ENCODE measurements around the gene DUS2.
A peak's percentile ranks its signal among the peaks of the same experiment; 100 is the strongest.

Gene DUS2

DNA sequence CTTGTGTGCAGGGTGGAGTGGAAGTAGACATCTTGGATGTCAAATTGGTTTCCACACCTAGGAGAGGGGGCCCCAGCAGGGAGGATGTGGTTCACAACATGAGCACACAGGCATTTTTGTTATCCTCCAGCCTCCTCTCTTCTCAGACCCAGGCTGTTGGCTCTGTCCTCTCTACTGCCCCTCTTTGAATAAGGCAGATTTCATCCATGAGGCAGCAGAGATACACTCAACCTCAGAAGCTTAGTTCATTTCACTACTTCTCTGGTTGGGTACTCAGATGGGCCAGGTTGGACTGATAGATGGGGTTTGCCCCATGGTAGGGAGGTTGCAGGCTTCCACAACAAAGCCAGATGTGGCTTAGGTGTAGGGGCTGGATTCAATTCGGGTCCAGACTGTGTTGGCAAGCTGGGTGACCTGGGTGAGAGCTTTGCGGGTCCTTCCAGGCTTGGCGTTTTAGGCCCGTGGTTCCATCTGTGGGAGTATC lies 39.9 kb downstream of the DUS2 start:
- Histone ChIP-seq H3K36me3 (ENCODE audit: insufficient read depth, low read length) (peaks cover 16% of the 10 kb centered on the region), H3K9me3 (replicated peaks; ENCODE audit: low read length) (no peaks in the 10 kb centered on the region), H3K4me3 (ENCODE audit: low read length) (no peak overlapping the region), H3K27me3 (ENCODE audit: control insufficient read depth, insufficient read depth, low read length) (no peaks in the 10 kb centered on the region), H3K4me1 (ENCODE audit: control insufficient read depth, insufficient read depth, low read length) (peaks cover 27% of the 10 kb centered on the region), H3K4me2 (ENCODE audit: low read length) (no peak overlapping the region), H3K9ac (ENCODE audit: low read depth, low read length) (no peak overlapping the region)

DNA sequence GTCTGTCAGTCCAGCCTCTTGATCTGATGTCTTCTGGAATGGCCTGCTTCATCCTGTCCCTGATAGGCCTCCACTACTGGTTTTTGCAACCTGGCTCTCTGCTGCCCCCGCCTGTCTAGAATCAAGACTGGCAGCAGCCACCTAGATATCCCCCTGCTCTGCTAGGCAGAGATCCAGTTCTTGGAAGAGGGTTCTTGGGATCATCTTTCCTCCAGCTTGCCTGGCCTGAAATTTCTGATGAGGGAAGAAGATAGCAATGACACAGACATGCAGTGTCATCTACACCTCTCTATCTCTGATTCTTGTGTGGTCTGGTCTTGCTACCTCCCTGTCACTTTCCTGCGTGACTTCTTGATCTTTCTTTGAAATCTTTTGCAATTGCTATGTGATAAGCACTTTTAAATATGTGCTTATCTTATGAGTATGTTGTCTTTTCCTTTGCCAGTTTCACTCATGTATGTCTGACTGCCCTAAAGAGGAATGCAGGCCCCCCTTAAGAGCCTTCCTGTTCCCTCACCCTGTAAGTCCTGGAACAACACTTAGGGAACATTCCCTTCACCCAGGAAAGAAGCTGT lies 41.8 kb downstream of the DUS2 start:
- peak overlapping the region; percentile 63 for H3K4me2 ChIP-seq (ENCODE audit: low read length)
- H3K4me3 ChIP-seq (ENCODE audit: low read length): no peak overlapping the region
- H3K4me1 ChIP-seq (ENCODE audit: control insufficient read depth, insufficient read depth, low read length): peaks cover 33% of the 10 kb centered on the region
- peak overlapping the region; percentile 54 for H3K9ac ChIP-seq (ENCODE audit: low read depth, low read length)
- no peaks in the 10 kb centered on the region for H3K27me3 ChIP-seq (ENCODE audit: control insufficient read depth, insufficient read depth, low read length)
- peaks cover 15% of the 10 kb centered on the region for H3K36me3 ChIP-seq (ENCODE audit: insufficient read depth, low read length)
- no peaks in the 10 kb centered on the region for H3K9me3 ChIP-seq (replicated peaks; ENCODE audit: low read length)

DNA sequence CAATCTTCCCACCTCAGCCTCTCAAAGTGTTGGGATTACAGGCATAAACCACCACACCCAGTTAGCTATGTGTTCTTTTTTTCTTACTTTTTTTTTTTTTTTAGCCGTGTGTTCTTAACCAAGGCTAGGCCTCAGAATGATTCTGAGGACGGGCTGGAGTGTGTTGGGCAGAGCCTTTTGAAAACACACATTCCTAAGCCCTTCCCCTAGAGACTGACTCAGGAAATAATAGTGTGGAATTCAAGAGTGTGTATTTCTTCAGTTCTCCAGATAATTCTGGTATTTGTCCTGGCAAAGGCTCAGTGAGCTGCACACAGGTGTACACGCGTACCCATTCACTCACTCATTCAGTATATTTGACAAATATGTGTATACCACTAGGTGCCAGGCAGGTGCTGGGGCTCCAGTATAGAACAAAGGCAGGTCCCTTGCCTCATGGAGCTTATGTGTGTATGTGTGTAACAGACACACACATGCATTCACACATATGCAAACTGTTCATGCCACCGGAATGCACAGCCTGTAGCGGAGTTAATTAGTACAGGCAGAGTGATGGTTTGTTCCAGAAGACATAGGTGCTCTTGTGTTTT lies 42.7 kb downstream of the DUS2 start:
- Histone ChIP-seq H3K9me3 (replicated peaks; ENCODE audit: low read length) (no peaks in the 10 kb centered on the region), H3K4me3 (ENCODE audit: low read length) (peak overlapping the region; percentile 5), H3K4me2 (ENCODE audit: low read length) (peak overlapping the region; percentile 62), H3K9ac (ENCODE audit: low read depth, low read length) (peak overlapping the region; percentile 54), H3K4me1 (ENCODE audit: control insufficient read depth, insufficient read depth, low read length) (peaks cover 36% of the 10 kb centered on the region), H3K27me3 (ENCODE audit: control insufficient read depth, insufficient read depth, low read length) (no peaks in the 10 kb centered on the region), H3K36me3 (ENCODE audit: insufficient read depth, low read length) (peaks cover 14% of the 10 kb centered on the region)

DNA sequence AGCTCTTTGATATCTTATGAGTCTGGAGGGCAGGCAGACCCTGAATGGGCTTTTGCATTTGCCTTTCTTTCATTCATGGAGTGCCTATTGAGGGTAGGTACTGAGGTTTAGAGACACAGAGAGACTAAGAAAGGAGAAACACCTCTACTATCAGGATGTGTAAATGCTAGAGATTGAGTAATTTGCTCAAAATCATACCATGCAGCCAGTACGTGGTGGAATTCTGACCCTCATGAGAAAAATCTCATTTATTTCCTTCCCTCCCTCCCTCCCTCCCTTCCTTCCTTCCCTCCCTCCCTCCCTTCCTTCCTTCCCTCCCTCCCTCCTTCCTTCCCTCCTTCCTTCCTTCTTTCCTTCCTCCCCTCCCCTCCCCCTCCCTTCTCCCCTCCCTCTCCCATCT lies 43.7 kb downstream of the DUS2 start:
- Histone ChIP-seq H3K36me3 (ENCODE audit: insufficient read depth, low read length) (peaks cover 21% of the 10 kb centered on the region), H3K27me3 (ENCODE audit: control insufficient read depth, insufficient read depth, low read length) (no peaks in the 10 kb centered on the region), H3K4me3 (ENCODE audit: low read length) (no peak overlapping the region), H3K9ac (ENCODE audit: low read depth, low read length) (no peak overlapping the region), H3K4me2 (ENCODE audit: low read length) (no peak overlapping the region), H3K4me1 (ENCODE audit: control insufficient read depth, insufficient read depth, low read length) (peaks cover 37% of the 10 kb centered on the region), H3K9me3 (replicated peaks; ENCODE audit: low read length) (no peaks in the 10 kb centered on the region)

DNA sequence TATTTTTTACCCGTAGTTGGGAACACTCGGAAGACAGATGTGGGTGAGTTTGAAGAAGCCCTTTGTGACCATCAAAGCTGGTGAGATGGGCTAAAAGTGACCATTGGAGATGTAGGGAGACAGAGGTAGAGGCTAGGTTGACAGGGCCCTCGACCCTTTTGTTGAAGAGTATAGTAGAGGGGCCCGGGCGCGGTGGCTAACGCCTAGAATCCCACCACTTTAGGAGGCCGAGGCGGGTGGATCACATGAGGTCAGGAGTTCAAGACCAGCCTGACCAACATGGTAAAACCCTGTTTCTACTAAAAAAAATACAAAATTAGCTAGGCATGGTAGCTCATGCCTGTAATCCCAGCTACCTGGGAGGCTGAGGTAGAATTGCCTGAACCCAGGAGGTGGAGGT lies 45.8 kb downstream of the DUS2 start:
- peaks cover 44% of the 10 kb centered on the region for H3K4me1 ChIP-seq (ENCODE audit: control insufficient read depth, insufficient read depth, low read length)
- H3K4me2 ChIP-seq (ENCODE audit: low read length): no peak overlapping the region
- H3K36me3 ChIP-seq (ENCODE audit: insufficient read depth, low read length): peaks cover 25% of the 10 kb centered on the region
- H3K27me3 ChIP-seq (ENCODE audit: control insufficient read depth, insufficient read depth, low read length): no peaks in the 10 kb centered on the region
- H3K9me3 ChIP-seq (replicated peaks; ENCODE audit: low read length): no peaks in the 10 kb centered on the region
- H3K4me3 ChIP-seq (ENCODE audit: low read length): no peak overlapping the region
- no peak overlapping the region for H3K9ac ChIP-seq (ENCODE audit: low read depth, low read length)

DNA sequence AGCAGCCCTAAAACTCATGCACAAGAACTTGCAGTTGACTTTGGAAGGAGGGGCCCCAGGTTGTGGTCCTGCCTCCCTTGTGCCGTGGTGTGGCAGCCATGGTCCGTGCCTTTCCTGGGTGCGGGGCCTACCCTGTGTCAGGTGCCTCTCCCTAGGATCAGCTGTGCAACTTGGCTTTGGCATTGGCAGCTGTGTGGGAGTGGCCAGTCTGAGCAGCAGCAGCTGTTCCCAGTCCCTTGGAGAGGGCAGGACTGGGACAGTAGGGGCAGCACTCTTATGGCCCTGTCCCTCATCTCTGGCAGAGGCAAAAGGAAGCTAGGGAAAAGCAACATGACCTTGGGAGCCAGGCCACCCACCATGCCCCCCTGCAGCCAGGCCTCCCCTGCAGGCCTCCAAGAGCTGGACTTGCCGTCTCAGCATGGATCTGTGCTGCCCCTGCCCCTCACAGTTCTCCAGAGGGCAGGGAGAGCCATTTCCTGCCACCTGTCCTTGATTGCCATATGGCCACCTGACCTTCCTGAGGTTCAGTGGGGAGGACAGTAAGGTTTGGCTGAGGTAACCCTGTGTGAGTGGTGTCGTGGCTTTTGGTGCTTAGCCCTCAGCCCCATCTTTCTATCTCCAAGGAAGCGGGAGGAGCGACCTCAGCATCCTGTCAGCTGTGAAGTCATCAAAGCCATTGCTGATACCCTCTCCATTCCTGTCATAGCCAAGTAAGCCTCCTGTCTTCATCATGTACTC lies 46.6 kb downstream of the DUS2 start:
- no peak overlapping the region for H3K4me3 ChIP-seq (ENCODE audit: low read length)
- H3K9me3 ChIP-seq (replicated peaks; ENCODE audit: low read length): no peaks in the 10 kb centered on the region
- no peaks in the 10 kb centered on the region for H3K27me3 ChIP-seq (ENCODE audit: control insufficient read depth, insufficient read depth, low read length)
- H3K4me1 ChIP-seq (ENCODE audit: control insufficient read depth, insufficient read depth, low read length): peaks cover 36% of the 10 kb centered on the region
- H3K36me3 ChIP-seq (ENCODE audit: insufficient read depth, low read length): peaks cover 33% of the 10 kb centered on the region
- H3K4me2 ChIP-seq (ENCODE audit: low read length): no peak overlapping the region
- H3K9ac ChIP-seq (ENCODE audit: low read depth, low read length): no peak overlapping the region

DNA sequence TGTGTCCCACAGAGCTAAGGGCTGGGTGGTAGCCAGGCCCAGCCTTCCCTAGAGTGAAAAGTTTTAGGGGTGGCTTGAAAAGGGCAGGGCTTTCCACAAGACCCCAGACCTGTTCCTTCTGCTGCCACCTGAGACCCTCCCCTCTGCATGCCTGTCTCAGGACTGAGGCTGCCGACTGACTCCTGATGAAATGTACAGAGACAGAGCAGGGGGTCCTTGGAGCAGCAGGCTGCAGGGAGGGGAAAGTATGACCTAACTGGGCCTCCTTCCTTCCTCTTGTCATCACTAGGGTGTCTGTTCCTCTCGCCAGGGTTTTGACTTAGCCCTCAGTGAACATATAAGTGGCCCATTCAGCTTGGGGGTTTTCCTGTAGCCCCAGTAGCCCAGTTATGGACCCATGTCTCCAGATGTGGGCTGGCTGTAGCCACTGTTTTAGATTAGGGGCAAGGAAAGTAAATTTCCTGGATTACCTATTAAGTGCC lies 47.2 kb downstream of the DUS2 start:
- no peaks in the 10 kb centered on the region for H3K27me3 ChIP-seq (ENCODE audit: control insufficient read depth, insufficient read depth, low read length)
- H3K4me1 ChIP-seq (ENCODE audit: control insufficient read depth, insufficient read depth, low read length): peaks cover 30% of the 10 kb centered on the region

DNA sequence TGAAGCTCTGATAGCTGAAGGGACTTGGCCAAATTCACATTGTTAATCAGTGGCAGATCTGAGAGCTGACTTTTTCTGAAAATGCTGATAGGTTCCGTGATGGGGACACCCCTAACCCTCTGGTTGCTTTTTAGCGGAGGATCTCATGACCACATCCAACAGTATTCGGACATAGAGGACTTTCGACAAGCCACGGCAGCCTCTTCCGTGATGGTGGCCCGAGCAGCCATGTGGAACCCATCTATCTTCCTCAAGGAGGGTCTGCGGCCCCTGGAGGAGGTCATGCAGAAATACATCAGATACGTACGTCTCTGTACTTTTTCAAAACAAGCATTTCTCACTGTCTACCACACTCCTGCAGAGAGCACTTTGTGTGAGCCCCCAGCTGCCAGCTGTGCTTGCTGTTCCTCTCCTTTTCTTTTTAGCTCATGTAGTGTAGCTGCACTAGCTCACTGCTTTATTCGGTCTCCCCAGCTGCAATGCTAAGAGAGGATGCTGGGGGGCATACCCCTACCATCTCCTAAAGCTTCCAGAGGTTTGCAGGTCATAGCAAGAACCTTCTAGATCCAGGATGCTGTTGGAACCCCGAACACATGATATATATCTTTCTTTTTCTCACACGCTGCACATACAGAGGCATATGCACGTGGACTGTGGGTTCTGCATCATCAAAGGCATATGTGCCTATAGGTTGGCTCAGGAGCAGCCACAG lies 47.9 kb downstream of the DUS2 start:
- Histone ChIP-seq H3K4me1 (ENCODE audit: control insufficient read depth, insufficient read depth, low read length) (peaks cover 25% of the 10 kb centered on the region), H3K36me3 (ENCODE audit: insufficient read depth, low read length) (peaks cover 44% of the 10 kb centered on the region), H3K9ac (ENCODE audit: low read depth, low read length) (no peak overlapping the region), H3K4me2 (ENCODE audit: low read length) (no peak overlapping the region), H3K27me3 (ENCODE audit: control insufficient read depth, insufficient read depth, low read length) (no peaks in the 10 kb centered on the region), H3K4me3 (ENCODE audit: low read length) (no peak overlapping the region), H3K9me3 (replicated peaks; ENCODE audit: low read length) (no peaks in the 10 kb centered on the region)

More for the DNA sequence above, 47.2 kb downstream of the DUS2 start:
- H3K4me2 ChIP-seq (ENCODE audit: low read length): no peak overlapping the region
- H3K4me3 ChIP-seq (ENCODE audit: low read length): no peak overlapping the region
- peaks cover 39% of the 10 kb centered on the region for H3K36me3 ChIP-seq (ENCODE audit: insufficient read depth, low read length)
- H3K9ac ChIP-seq (ENCODE audit: low read depth, low read length): no peak overlapping the region
- no peaks in the 10 kb centered on the region for H3K9me3 ChIP-seq (replicated peaks; ENCODE audit: low read length)

DNA sequence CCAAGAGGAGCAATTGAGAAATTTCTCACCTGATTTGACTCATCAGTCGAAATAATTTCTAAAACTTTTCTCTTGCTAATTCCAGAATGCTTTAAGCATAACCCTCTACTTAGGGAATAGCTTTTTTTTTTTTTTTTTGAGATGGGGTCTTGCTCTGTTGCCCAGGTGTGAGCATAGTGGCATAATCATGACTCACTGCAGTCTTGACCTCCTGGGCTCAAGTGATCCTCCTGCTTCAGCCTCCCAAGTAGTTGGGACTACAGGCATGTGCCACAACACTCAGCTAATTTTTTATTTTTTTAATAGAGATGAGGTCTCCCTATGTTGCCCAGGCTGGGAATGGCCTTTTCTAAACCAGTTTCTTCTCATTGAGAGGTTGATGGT lies 48.4 kb downstream of the DUS2 start:
- peaks cover 20% of the 10 kb centered on the region for H3K4me1 ChIP-seq (ENCODE audit: control insufficient read depth, insufficient read depth, low read length)
- H3K27me3 ChIP-seq (ENCODE audit: control insufficient read depth, insufficient read depth, low read length): no peaks in the 10 kb centered on the region
- no peaks in the 10 kb centered on the region for H3K9me3 ChIP-seq (replicated peaks; ENCODE audit: low read length)
- H3K36me3 ChIP-seq (ENCODE audit: insufficient read depth, low read length): peaks cover 43% of the 10 kb centered on the region
- H3K4me2 ChIP-seq (ENCODE audit: low read length): no peak overlapping the region
- no peak overlapping the region for H3K4me3 ChIP-seq (ENCODE audit: low read length)
- H3K9ac ChIP-seq (ENCODE audit: low read depth, low read length): no peak overlapping the region

DNA sequence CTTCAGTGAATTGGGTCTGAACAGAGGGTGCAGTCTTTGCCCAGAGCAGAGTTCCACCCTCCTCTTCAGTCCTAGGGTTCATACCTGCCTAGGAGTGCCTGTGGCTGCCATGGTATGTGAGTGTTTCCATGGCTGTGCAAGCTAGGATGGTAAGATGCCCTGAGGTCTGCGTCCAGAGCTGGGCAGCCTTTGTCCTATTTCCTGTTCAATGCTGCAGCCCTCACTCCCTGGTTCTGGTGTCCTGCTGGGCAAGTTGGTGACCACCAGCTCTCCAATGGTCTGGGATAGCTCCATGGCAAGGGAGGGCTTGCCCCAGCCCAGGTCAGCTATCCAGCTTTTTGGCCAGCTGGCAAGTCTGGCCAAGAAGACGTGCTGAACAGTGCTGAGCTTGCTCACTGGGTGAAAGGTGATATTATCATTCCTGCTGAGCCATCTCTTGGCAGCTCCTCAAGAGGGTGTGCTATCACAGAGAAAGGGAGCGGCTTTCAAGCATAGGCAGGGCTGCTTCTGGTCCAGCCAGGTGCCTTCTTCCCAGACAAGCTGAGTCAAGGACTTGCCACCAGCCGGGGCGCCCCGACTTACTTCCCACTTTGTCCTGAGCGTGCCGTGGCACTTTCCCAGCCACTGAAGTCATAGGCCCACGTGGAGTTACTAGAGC lies 49.1 kb downstream of the DUS2 start:
- H3K27me3 ChIP-seq (ENCODE audit: control insufficient read depth, insufficient read depth, low read length): no peaks in the 10 kb centered on the region
- H3K4me2 ChIP-seq (ENCODE audit: low read length): no peak overlapping the region
- no peak overlapping the region for H3K4me3 ChIP-seq (ENCODE audit: low read length)
- no peak overlapping the region for H3K9ac ChIP-seq (ENCODE audit: low read depth, low read length)
- H3K36me3 ChIP-seq (ENCODE audit: insufficient read depth, low read length): peaks cover 41% of the 10 kb centered on the region
- no peaks in the 10 kb centered on the region for H3K9me3 ChIP-seq (replicated peaks; ENCODE audit: low read length)
- peaks cover 19% of the 10 kb centered on the region for H3K4me1 ChIP-seq (ENCODE audit: control insufficient read depth, insufficient read depth, low read length)
